KMS-11 (cell line): ENCODE results near the gene LYSET.

ENCODE experiments used
- H2AFZ ChIP-seq: fragments of 200-600 bp; sonication (generic); 2 replicates; pipeline ENCODE4 v1.6.1; 2016; ENCODE audit warnings: antibody characterized with exemption, mixed run types, low read depth
- H3K27ac ChIP-seq: fragments of 200-600 bp; sonication (generic); 2 replicates; pipeline ENCODE4 v1.6.1; 2016; ENCODE audit warnings: mild to moderate bottlenecking, mixed run types
- H3K27me3 ChIP-seq: fragments of 200-600 bp; sonication (generic); 2 replicates; pipeline ENCODE4 v1.6.1; 2017; ENCODE audit warnings: mild to moderate bottlenecking, low read depth, mixed run types, moderate library complexity; ENCODE audit not compliant: insufficient read depth
- H3K36me3 ChIP-seq: fragments of 200-600 bp; sonication (generic); 2 replicates; pipeline ENCODE4 v1.6.1; 2017; ENCODE audit warnings: mild to moderate bottlenecking, mixed run types; ENCODE audit not compliant: insufficient read depth
- H3K4me1 ChIP-seq: fragments of 200-600 bp; sonication (generic); 2 replicates; pipeline ENCODE4 v1.6.1; 2016; ENCODE audit warnings: mild to moderate bottlenecking, low read depth, mixed run types; ENCODE audit not compliant: poor library complexity, severe bottlenecking
- H3K4me2 ChIP-seq: fragments of 200-600 bp; sonication (generic); 2 replicates; pipeline ENCODE4 v1.7.0; 2016; ENCODE audit warnings: mild to moderate bottlenecking, mixed run types
- H3K4me3 ChIP-seq: fragments of 200-600 bp; sonication (generic); IDR thresholded peaks from 2 replicates; pipeline ENCODE4 v1.6.1; 2017; ENCODE audit warnings: low read depth, low read length, mixed read lengths; ENCODE audit not compliant: insufficient read depth
- H3K79me2 ChIP-seq: fragments of 200-600 bp; sonication (generic); 2 replicates; pipeline ENCODE4 v1.6.1; 2016; ENCODE audit warnings: low read depth, mixed run types; ENCODE audit not compliant: insufficient read depth
- H3K9ac ChIP-seq: fragments of 200-600 bp; sonication (generic); 2 replicates; pipeline ENCODE4 v1.6.1; 2016; ENCODE audit warnings: mild to moderate bottlenecking, mixed run types
- H4K20me1 ChIP-seq: fragments of 200-600 bp; sonication (generic); 2 replicates; pipeline ENCODE4 v1.6.1; 2016; ENCODE audit warnings: mild to moderate bottlenecking, mixed run types; ENCODE audit not compliant: insufficient read depth
- CTCF ChIP-seq: fragments of 200-600 bp; sonication (generic); conservative IDR thresholded peaks from 2 replicates; pipeline ENCODE4 v1.6.1; 2017; ENCODE audit warnings: low read depth, mild to moderate bottlenecking, antibody characterized with exemption, low read length, moderate library complexity, mixed read lengths

Gene LYSET

DNA sequence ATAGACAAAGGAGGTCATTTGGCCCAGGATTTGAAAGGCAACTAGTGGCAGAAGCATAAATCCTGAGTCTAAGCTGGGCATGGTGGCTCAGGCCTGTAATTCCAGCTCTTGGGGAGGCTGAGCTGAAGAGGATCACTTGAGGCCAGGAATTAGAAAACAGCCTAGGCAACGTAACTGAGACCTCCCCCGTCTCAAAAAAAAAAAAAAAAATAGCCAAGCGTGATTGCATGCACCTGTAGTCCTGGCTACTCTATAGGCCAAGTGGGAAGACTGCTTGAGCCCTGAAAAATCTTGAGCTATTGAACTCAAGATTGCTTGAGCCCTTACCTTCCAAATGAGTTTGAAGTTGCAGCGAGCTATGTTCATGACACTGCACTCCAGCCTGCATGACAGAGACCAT is 13.9 kb downstream of the LYSET start:
- no peaks in the 10 kb centered on the region for H4K20me1 ChIP-seq
- no peaks in the 10 kb centered on the region for H3K4me1 ChIP-seq
- H3K4me3 ChIP-seq: no peak overlapping the region
- H3K36me3 ChIP-seq: no peaks in the 10 kb centered on the region
- no peak for TF ChIP-seq CTCF
- no peak overlapping the region for H3K4me2 ChIP-seq
- no peaks in the 10 kb centered on the region for H3K27me3 ChIP-seq
- H3K27ac ChIP-seq: no peak overlapping the region
- H3K9ac ChIP-seq: no peak overlapping the region
- no peak overlapping the region for H2AFZ ChIP-seq
- 0 out of 2 replicates have a peak, but pooled peaks cover 1% of the 10 kb centered on the region for H3K79me2 ChIP-seq

GRCh38 chr14:93200553-93200952 is 15.4 kb downstream of the LYSET start:
- Histone ChIP-seq H3K79me2 (peaks cover 17% of the 10 kb centered on the region), H4K20me1 (no peaks in the 10 kb centered on the region), H3K9ac (no peak overlapping the region), H3K4me2 (no peak overlapping the region), H3K4me1 (peaks cover 6% of the 10 kb centered on the region), H3K27ac (no peak overlapping the region), H3K4me3 (no peak overlapping the region), H2AFZ (no peak overlapping the region), H3K27me3 (no peaks in the 10 kb centered on the region), H3K36me3 (no peaks in the 10 kb centered on the region)
- no peak for TF ChIP-seq CTCF

DNA sequence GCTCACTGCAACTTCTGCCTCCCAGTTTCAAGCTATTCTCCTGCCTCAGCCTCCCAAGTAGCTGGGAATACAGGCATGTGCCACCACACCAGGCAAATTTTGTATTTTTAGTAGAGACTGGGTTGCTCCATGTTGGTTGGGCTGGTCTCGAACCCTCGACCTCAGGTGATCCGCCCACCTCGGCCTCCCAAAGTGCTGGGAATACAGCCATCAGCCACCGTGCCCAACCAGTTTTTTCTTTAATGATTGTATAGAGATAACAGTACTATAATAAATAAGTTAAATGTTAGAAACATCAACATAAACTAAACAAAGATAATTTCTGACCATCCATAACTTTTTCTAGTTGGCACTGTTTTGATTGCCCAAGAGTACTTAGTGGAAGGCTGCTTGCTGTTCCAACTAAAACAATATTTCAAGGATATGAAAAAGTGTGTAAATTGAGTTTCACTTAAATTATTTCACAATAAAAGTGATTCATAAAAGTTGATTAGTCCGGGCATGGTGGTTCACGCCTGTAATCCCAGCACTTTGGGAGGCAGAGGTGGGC is 16.1 kb downstream of the LYSET start:
- no peaks in the 10 kb centered on the region for H3K27me3 ChIP-seq
- H2AFZ ChIP-seq: no peak overlapping the region
- no peak overlapping the region for H3K27ac ChIP-seq
- no peak overlapping the region for H3K4me3 ChIP-seq
- H3K79me2 ChIP-seq: peaks cover 23% of the 10 kb centered on the region
- no peak overlapping the region for H3K4me2 ChIP-seq
- no peak overlapping the region for H3K9ac ChIP-seq
- no peaks in the 10 kb centered on the region for H3K36me3 ChIP-seq
- TF ChIP-seq CTCF: no peak
- H4K20me1 ChIP-seq: no peaks in the 10 kb centered on the region
- H3K4me1 ChIP-seq: peaks cover 12% of the 10 kb centered on the region

GRCh38 chr14:93206793-93207467 is 21.8 kb downstream of the LYSET start, which contains the start of the genes GON7 and UBR7:
GON7 (minus strand) TSS chr14:93207065; CDS start chr14:93207037, 28 bp downstream.
UBR7 (plus strand) TSS chr14:93207256; CDS start chr14:93207292, 36 bp downstream.
- H3K36me3 ChIP-seq: no peaks in the 10 kb centered on the region
- peak within 1 kb of the TSS; percentile 65 for H3K9ac ChIP-seq
- H2AFZ ChIP-seq: peak within 1 kb of the TSS; percentile 69
- H3K79me2 ChIP-seq: peaks cover 46% of the 10 kb centered on the region
- H3K27ac ChIP-seq: peak within 1 kb of the TSS; percentile 44; the same call in 1 of the 2 replicates
- TF ChIP-seq CTCF: 0 out of 2 replicates have a peak, but pooled peaks have one; percentile 8
- H3K4me1 ChIP-seq: peaks cover 29% of the 10 kb centered on the region
- no peaks in the 10 kb centered on the region for H4K20me1 ChIP-seq
- H3K4me2 ChIP-seq: peak within 1 kb of the TSS; percentile 69
- H3K4me3 ChIP-seq: no peak within 1 kb of the TSS
- H3K27me3 ChIP-seq: no peaks in the 10 kb centered on the region
